DMS153 (cell line): ENCODE results near the gene NFKB2.

Experiments used
- DNase-seq: peaks from one replicate; lab custom pipeline; 2025; lab: John Stamatoyannopoulos, UW

NFKB2 gene

DNA sequence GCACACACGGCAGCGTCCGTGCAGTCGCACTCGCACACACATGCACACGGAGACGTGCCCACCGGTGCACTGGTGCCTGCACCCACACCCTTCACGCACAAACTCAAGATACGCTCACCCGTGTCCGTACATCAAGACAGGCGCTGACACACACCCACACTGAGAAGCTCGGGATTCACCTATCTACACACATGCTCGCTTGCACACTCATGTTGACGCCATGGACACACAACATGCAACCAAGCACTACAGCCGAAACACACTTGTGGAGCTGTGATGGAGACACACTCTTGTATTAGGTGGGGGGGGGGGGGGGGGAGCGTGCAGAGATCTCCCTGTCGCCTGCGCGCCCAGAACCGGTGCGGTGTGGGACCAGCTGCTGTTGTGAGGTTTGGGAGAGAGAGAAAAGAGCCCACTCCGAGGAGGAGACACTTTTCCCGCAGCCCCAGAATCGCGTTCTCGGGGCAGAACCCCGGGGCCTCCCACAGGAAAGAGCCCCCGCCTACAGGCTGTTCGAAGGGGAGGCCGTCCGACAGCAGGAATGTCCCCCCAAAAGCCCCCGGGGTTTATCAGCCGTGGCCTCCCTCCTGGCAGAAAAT, 605 bp upstream of the NFKB2 start:
- DNase-seq: peak; percentile 30

DNA sequence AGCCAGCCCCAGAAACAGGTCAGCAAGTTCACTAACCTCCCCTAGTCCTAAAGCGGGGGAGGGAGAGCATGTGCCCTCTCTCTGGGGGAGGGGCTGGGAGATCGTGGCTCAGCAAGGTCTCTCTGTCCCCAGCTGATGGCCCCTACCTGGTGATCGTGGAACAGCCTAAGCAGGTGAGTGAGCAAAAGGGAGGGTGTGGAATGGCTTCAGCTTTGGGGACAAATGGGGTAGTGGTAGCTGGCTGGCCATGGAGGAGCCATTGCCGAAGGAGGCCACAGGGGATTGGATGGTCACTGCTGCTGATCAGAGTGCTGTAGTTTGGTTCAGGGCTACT, 779 bp downstream of the NFKB2 start:
- DNase-seq: no peak

DNA sequence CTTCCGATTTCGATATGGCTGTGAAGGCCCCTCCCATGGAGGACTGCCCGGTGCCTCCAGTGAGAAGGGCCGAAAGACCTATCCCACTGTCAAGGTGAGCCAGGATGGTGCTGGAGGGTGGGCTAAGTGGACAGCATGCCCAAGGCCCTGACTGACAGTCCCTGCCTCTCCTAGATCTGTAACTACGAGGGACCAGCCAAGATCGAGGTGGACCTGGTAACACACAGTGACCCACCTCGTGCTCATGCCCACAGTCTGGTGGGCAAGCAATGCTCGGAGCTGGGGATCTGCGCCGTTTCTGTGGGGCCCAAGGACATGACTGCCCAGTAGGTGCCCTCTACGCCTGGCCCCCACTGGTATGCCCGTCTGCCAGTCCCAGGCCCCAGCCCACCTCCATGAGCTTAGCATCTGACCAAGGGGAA, 1.2 kb downstream of the NFKB2 start:
- no peak for DNase-seq

DNA sequence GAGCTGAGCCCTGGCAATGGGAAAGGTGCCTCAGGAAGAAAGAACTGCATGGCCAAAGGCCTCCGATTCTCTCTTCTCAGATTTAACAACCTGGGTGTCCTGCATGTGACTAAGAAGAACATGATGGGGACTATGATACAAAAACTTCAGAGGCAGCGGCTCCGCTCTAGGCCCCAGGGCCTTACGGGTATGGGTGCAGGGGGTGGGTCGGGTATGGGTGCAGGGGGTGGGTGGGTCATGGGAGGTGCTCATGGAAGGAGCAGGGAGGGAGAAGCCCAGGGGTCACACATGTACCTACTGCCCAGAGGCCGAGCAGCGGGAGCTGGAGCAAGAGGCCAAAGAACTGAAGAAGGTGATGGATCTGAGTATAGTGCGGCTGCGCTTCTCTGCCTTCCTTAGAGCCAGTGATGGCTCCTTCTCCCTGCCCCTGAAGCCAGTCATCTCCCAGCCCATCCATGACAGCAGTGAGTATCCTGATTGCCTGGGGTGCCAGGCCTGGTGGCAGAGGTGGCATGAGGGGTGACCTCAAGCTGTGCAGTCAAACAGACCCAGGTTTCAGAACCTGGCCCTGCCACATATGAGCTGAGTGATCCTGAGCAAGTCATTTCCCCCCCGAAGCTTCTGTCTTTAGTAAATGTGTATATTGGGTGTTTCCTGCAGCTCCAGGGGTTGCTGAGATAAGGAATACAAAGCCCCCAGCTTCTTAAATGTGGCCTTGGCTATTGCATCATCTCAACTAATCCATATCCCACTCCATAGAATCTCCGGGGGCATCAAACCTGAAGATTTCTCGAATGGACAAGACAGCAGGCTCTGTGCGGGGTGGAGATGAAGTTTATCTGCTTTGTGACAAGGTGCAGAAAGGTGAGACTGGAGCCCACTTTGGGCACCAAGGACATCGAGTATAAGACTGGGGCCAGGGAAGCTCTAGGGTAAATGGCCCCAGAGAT, 2.0 kb downstream of the NFKB2 start:
- DNase-seq: no peak

DNA sequence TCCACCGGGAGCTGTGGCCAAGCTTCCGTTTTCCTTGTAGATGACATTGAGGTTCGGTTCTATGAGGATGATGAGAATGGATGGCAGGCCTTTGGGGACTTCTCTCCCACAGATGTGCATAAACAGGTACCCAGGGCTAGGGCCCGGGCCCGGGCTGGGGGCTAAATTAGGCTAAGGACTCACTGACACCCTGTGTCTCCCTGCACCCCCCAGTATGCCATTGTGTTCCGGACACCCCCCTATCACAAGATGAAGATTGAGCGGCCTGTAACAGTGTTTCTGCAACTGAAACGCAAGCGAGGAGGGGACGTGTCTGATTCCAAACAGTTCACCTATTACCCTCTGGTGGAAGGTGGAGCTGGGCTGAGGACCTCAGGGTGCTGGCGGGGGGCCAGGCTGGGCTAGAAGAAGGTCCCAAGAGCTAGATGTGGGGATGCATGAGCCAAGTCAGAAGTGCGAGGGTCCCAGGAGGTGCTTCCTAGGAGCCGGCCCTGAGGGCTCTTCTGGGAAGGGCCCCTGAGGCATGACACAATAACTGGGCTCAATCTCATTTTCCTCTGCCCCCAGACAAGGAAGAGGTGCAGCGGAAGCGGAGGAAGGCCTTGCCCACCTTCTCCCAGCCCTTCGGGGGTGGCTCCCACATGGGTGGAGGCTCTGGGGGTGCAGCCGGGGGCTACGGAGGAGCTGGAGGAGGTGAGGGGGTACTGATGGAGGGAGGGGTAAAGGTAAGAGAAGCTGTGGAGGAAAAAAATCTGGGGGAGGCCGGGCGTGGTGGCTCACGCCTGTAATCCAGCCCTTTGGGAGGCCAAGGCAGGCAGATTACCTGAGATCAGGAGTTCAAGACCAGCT, 2.9 kb downstream of the NFKB2 start:
- no peak for DNase-seq

DNA sequence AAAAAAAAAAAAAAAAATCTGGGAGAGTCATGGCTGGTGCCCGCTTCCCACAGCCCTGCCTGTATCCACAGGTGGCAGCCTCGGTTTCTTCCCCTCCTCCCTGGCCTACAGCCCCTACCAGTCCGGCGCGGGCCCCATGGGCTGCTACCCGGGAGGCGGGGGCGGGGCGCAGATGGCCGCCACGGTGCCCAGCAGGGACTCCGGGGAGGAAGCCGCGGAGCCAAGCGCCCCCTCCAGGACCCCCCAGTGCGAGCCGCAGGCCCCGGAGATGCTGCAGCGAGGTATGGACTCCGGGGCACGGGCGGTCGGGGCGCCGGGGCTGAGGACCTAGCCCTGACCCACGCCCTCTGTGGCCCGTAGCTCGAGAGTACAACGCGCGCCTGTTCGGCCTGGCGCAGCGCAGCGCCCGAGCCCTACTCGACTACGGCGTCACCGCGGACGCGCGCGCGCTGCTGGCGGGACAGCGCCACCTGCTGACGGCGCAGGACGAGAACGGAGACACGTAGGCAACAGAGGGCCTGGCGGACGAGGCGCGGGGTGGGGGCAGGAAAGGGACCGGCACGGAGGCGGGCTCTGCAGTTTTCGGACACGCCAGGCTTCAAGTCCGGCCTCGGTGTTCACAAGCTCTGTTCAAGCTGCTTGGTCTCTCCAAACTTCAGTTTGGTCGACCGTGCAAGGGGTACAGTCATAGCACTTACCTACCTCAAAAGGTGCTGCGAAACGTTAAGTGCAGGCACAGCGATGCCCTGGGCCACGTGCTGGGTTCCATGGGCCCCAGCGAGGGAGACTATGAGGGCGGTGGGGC, 3.9 kb downstream of the NFKB2 start:
- DNase-seq: peak; percentile 67

DNA sequence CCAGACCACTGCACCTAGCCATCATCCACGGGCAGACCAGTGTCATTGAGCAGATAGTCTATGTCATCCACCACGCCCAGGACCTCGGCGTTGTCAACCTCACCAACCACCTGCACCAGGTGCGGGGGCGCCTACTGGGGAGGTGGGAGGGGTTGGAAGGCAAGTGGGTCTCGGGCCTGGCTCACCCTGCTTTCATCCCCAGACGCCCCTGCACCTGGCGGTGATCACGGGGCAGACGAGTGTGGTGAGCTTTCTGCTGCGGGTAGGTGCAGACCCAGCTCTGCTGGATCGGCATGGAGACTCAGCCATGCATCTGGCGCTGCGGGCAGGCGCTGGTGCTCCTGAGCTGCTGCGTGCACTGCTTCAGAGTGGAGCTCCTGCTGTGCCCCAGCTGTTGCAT, 4.6 kb downstream of the NFKB2 start:
- no peak for DNase-seq

DNA sequence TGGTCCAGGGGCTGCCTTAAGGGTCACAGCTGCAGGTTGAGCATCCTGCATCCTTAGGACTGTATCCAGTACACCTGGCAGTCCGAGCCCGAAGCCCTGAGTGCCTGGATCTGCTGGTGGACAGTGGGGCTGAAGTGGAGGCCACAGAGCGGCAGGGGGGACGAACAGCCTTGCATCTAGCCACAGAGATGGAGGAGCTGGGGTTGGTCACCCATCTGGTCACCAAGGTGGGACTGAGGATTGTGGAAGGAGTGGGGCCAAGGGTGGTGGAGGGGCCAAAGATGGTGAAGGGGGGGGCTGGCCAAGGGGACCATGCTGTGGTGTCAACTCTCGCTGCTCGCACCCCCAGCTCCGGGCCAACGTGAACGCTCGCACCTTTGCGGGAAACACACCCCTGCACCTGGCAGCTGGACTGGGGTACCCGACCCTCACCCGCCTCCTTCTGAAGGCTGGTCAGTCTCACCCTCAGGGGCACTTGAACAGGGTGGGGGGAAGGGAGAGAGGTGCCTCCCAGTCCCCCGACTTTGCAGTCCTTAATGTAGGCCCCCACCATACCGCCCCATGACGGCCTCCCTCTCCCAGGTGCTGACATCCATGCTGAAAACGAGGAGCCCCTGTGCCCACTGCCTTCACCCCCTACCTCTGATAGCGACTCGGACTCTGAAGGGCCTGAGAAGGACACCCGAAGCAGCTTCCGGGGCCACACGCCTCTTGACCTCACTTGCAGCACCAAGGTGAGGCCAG, 5.3 kb downstream of the NFKB2 start:
- DNase-seq: no peak

DNA sequence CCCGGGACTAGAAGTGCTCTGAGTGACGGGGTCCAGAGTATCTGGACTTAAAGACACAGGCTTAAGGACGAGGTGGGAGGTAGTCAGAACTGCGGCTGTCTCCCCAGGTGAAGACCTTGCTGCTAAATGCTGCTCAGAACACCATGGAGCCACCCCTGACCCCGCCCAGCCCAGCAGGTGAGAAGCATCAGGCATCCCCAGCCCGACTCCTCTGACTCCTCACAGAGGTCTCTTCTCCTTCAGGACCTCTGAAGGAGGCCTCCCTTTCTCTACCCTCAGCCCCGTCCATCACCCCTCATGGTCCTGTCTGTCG, 5.8 kb downstream of the NFKB2 start:
- DNase-seq: no peak

DNA sequence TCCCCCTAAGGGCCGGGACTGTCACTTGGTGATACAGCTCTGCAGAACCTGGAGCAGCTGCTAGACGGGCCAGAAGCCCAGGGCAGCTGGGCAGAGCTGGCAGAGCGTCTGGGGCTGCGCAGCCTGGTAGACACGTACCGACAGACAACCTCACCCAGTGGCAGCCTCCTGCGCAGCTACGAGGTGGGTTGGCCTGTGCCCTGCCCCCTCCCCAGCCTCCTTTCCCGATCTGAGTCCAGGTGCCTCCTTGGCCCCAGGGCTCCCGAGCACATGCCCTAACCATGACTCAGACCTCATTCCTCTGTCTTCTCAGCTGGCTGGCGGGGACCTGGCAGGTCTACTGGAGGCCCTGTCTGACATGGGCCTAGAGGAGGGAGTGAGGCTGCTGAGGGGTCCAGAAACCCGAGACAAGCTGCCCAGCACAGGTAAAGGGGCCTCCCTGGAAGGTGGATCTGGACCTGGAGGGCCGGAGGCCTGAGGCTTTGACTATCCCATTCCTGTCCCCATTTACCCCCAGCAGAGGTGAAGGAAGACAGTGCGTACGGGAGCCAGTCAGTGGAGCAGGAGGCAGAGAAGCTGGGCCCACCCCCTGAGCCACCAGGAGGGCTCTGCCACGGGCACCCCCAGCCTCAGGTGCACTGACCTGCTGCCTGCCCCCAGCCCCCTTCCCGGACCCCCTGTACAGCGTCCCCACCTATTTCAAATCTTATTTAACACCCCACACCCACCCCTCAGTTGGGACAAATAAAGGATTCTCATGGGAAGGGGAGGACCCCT, 6.4 kb downstream of the NFKB2 start:
- no peak for DNase-seq

DNA sequence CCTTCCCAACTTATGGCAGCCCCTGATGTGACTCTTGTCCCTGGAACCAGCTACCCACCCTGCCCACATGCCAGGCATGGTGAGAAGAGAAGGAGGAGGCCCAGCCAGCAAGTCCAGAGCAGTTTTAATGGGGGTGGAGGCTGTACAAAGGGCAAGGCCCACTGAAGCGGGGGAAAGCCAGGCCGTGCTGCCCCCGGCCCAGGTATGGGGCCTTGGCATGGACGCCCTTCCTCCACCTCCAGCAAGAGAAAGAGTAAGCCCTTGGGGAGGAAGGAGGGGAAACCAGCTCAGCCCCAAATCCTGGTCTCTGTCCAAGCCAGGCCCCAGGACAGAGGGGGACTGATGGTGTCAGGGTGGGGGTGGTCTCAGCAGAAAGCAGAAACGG, 7.0 kb downstream of the NFKB2 start:
- DNase-seq: no peak

DNA sequence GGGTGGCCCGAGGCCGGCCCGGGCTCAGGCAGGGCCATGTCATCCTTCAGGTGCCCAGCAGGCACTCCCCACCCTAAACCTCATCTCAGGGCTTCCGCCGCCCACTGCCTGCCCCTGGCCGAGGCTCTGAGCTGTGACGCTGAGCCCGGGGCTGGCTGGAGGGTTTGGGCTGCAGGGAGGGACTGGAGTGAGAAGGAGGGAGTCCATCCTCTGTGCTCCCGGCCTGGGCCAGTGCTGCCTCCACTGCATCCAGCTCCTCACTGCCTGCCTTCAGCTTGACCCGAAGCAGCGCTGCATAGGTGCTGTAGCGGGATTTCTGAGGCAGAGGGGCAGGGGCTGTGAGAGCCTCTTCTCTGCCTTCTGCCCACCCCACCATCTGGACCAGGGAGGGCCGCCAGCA, 7.6 kb downstream of the NFKB2 start:
- no peak for DNase-seq

DNA sequence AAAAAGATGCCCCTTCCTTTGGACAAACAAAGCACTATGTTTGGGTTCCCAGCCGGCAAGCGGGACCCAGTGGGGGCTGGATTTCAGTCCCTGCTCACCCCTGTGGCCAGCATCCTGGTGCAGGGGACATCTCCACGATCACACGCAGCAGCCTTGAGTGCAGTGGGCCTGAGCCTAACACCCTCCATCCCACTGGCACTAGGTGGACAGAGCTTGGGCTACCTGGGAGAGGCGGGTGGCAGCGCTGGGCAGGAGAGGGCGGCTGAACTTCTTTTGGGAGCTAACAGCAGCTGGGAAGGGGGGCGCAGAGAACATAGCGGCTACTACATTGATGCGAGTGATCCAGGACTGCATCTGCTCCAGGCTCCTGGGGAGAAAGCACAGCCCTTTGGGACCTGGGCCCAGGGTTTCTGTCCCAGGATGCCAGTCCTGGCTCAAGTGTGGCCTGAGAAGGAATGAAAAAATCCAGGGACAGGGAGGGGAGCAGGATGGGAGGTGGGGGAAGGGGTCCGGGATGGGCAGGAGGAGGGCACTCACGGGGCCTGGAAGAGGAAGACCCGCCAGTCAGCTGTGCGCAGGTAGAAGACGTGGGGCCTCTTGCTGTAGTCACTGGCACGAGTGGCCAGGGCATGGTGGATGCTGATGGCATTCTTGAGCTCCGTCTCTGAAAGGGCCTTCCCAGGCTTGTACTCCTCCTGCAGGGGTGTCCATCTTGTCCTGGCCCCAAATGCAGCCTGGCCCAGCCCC, 9.0 kb downstream of the NFKB2 start:
- DNase-seq: no peak

DNA sequence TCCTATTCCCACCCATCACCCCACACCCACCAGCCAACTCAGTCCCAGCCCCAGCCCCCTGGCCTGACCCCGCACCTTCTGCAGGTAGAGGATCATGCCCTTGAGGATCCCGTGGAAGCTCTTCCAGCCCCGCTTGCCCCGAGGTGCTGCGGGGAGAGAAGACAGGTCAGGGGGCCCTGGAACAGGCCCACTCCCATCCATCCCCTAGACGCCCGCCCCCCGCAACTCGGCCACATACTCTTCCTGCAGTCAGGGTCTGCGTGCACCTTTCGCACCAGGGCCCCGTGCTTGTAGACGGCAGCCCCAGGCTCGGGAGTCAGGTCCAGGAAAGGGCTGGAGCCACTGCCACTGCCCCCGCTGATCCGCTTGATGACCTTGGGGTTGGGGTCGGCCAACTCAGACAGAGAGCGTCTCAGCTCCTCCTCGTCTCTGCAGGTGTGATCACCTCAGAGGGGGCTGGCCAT, 9.6 kb downstream of the NFKB2 start:
- DNase-seq: no peak

DNA sequence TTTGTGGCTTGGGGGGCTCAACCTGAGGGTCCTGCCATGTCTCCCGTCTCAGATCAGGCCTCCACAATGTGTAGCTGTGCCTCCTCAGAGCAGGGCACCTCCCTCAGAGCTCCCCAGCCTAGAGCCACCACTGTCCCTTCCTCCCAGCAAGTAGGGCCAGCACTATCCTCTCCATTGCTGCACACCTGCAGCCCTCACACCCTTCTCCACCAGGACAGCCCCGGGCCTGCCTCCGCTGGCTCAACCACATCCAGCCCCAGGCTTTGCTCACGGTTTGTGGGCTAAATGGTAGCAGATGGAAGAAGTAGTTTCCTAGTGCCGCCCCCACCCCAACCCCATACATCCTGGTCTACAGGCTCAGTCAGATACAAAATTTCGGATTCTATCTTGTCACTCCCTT, 10.1 kb downstream of the NFKB2 start:
- DNase-seq: no peak

DNA sequence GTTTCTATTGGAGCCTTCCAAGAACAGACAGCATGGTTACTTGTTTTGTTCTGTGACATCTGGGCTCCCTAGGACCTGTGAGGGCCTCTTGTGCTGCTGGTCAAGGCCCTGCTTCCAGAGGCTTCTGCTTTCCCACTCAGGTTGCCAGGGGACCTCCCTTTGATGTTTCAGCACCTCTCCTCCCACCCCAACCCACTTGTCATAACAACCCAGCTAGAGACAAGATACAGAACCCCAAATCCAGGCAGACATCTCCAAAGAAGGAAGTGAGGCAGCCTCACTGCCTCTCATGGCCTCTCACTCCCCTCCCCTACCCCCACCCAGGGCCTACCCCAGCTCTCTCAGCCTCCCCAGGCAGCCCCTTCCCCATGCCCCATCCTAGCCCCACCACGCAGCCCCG, 11.3 kb downstream of the NFKB2 start:
- DNase-seq: no peak

DNA sequence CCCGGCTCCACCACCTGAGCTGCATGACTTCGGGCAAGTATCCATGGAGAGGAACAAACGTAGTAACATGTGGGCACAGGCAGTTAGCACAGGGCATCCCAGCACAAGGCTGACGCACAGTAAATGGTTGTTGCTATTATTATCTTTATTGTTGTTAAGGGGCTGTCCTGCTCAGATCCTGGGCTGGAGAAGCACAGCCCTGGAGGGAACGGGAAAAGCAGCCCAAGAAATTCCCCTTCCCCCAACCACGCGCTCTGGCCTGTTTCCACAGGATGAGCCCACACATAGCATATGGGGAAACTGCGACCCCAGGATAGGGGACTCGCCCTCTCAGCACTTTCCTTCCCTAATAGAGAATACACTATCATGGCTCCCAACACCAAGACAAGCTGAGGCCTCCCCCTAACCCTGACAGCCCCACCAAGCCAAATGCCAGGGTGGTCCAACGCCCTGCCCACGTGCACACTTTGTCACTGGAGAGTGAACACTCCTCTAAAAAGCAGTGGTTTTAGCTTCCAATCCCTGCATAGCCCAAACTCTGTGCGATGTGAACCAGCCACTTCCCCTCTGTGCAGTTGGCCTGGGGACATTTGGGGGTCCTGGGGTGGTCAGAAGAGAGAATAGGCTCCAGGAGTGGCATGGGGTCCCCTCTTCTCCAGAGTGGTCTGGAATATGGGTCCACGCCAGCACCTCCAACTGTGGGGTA, 12.1 kb downstream of the NFKB2 start:
- no peak for DNase-seq

DNA sequence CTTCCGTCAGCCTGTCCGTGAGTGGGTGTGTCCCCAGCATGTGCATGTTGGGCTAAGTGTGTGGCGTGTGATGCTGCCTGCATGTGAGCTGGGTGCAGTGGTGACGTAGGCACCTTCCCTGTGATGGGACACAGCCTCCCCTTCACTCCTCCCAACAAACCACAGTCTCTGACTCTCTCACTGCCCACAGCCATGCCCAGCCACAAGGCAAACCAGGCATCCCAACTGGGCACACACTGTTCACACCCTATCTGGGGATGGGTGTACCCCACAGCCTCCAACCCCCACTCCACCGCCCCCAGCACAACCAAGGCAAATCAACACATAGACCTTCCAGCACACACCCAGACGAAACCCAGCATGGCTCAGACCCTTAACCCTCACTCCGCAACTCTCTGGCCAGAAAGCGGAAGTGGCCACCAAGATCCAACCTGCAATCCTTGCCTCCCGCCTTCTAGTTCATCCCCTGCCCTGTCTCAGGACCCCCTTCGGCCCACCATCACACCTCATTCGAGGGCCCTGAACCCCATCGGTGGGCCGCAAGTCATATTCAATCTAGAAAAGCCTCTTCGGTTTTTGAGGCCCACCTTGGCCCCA, 12.7 kb downstream of the NFKB2 start:
- no peak for DNase-seq
